Nephron (organoid): ENCODE measurements around the gene IQGAP2.
"Not testable (repeated sequence)": the region's sequence is repeated elsewhere in the genome, so short reads cannot be mapped to it uniquely, and the experiment has no call there.

Experiments used
- H3K27ac Mint-ChIP-seq, 3 experiments: 2 replicates each; pipeline ENCODE4 v1.8.0; 2020; ENCODE audit warnings: mixed read lengths in 3 of 3, mild to moderate bottlenecking in 2 of 3, moderate library complexity in 1 of 3
- H3K27me3 Mint-ChIP-seq: 2 replicates; pipeline ENCODE4 v1.8.0; 2021; ENCODE audit warnings: low read depth, mild to moderate bottlenecking, moderate library complexity, mixed read lengths
- H3K36me3 Mint-ChIP-seq: 2 replicates; pipeline ENCODE4 v1.8.0; 2020; ENCODE audit warnings: low read depth, mixed read lengths
- H3K4me1 Mint-ChIP-seq: 2 replicates; pipeline ENCODE4 v1.8.0; 2020; ENCODE audit warnings: mixed read lengths
- H3K4me3 Mint-ChIP-seq, 3 experiments: 2 replicates each; pipeline ENCODE4 v1.8.0; 2020; ENCODE audit warnings: mild to moderate bottlenecking in 3 of 3, mixed read lengths in 3 of 3, moderate library complexity in 2 of 3
- H3K9me3 Mint-ChIP-seq: 2 replicates; pipeline ENCODE4 v1.8.0; 2020; ENCODE audit warnings: mixed read lengths
- CTCF ChIP-seq, 3 experiments: fragments of 200-600 bp; sonication (generic); IDR thresholded peaks; one replicate each; pipeline ENCODE4 v1.5.0; 2021; ENCODE audit warnings: antibody characterized with exemption in 3 of 3; ENCODE audit not compliant: unreplicated experiment in 3 of 3

The IQGAP2 gene

GRCh38 chr5:76732405-76733048 lies 329.4 kb downstream of the IQGAP2 start:
- Mint-ChIP-seq H3K9me3 (peaks cover 23% of the 10 kb centered on the region), H3K27me3 (no peaks in the 10 kb centered on the region), H3K36me3 (peaks cover 68% of the 10 kb centered on the region), H3K4me1 (no peaks in the 10 kb centered on the region), H3K4me3 (no peak overlapping the region), H3K27ac (peak overlapping the region in 1 of 3 experiments; percentile 39)
- no peak for TF ChIP-seq CTCF (IDR thresholded peaks at IDR 0.05; ENCODE audit: unreplicated experiment in 3 of 3)

GRCh38 chr5:76733049-76733417 lies 329.9 kb downstream of the IQGAP2 start:
- H3K4me3 Mint-ChIP-seq = no peak overlapping the region
- H3K27ac Mint-ChIP-seq = no peak overlapping the region
- TF ChIP-seq CTCF (IDR thresholded peaks at IDR 0.05; ENCODE audit: unreplicated experiment in 3 of 3) = no peak
- H3K4me1 Mint-ChIP-seq = no peaks in the 10 kb centered on the region
- H3K9me3 Mint-ChIP-seq = peaks cover 23% of the 10 kb centered on the region
- no peaks in the 10 kb centered on the region for H3K27me3 Mint-ChIP-seq
- peaks cover 63% of the 10 kb centered on the region for H3K36me3 Mint-ChIP-seq

- no peak for TF ChIP-seq CTCF (IDR thresholded peaks at IDR 0.05; ENCODE audit: unreplicated experiment in 3 of 3)
- Mint-ChIP-seq H3K4me3 (no peak overlapping the region), H3K36me3 (peaks cover 35% of the 10 kb centered on the region), H3K27ac (peak overlapping the region in 2 of 3 experiments; percentile 15 to 56), H3K9me3 (no peaks in the 10 kb centered on the region), H3K4me1 (no peaks in the 10 kb centered on the region), H3K27me3 (no peaks in the 10 kb centered on the region)
These were observed 332.9 kb downstream of the IQGAP2 start for GRCh38 chr5:76735762-76736545.

GRCh38 chr5:76736679-76737556 lies 333.8 kb downstream of the IQGAP2 start:
- Mint-ChIP-seq H3K27me3 (no peaks in the 10 kb centered on the region), H3K9me3 (no peaks in the 10 kb centered on the region), H3K36me3 (peaks cover 29% of the 10 kb centered on the region), H3K4me3 (no peak overlapping the region), H3K27ac (peak overlapping the region in 2 of 3 experiments; percentile 5 to 14), H3K4me1 (no peaks in the 10 kb centered on the region)
- TF ChIP-seq CTCF (IDR thresholded peaks at IDR 0.05; ENCODE audit: unreplicated experiment in 3 of 3) = no peak

GRCh38 chr5:76737846-76738245 lies 334.8 kb downstream of the IQGAP2 start:
- Mint-ChIP-seq H3K9me3 (no peaks in the 10 kb centered on the region), H3K4me3 (no peak overlapping the region), H3K4me1 (no peaks in the 10 kb centered on the region), H3K27me3 (no peaks in the 10 kb centered on the region), H3K27ac (no peak overlapping the region), H3K36me3 (peaks cover 20% of the 10 kb centered on the region)
- TF ChIP-seq CTCF (IDR thresholded peaks at IDR 0.05; ENCODE audit: unreplicated experiment in 3 of 3) = no peak

GRCh38 chr5:76741506-76741905 lies 338.4 kb downstream of the IQGAP2 start:
- H3K27me3 Mint-ChIP-seq, H3K36me3 Mint-ChIP-seq, H3K4me1 Mint-ChIP-seq, H3K9me3 Mint-ChIP-seq, H3K4me3 Mint-ChIP-seq, H3K27ac Mint-ChIP-seq: not testable (repeated sequence)
